NCI-H2029 (cell line): ENCODE data around the gene MYMK.

Experiments
- DNase-seq: peaks from one replicate; lab custom pipeline; 2025; lab: John Stamatoyannopoulos, UW

MYMK gene

GRCh38 chr9:133534346-133535291, 9.9 kb upstream of the MYMK start, which contains the start of gene ADAMTSL2:
Gene ADAMTSL2 (plus strand): TSS chr9:133534704. CDS start chr9:133536713, 2,009 bp downstream.
- DNase-seq: peak; percentile 79

- no peak for DNase-seq
Measured at GRCh38 chr9:133533857-133534256, 9.1 kb upstream of the MYMK start.

- peak; percentile 74 for DNase-seq
Measured at GRCh38 chr9:133532937-133533668, 8.3 kb upstream of the MYMK start.

- no peak for DNase-seq
Measured at GRCh38 chr9:133531293-133531692, 6.5 kb upstream of the MYMK start.

GRCh38 chr9:133529874-133530273, 5.1 kb upstream of the MYMK start:
- DNase-seq: no peak

GRCh38 chr9:133529457-133529856, 4.7 kb upstream of the MYMK start:
- no peak for DNase-seq

GRCh38 chr9:133528876-133529241, 4.1 kb upstream of the MYMK start:
- peak; percentile 81 for DNase-seq

- no peak for DNase-seq
Measured at GRCh38 chr9:133528001-133528875, 3.5 kb upstream of the MYMK start.

GRCh38 chr9:133527444-133527920, 2.7 kb upstream of the MYMK start:
- DNase-seq: no peak

- no peak for DNase-seq
Measured at GRCh38 chr9:133526721-133527321, 2.1 kb upstream of the MYMK start.

- DNase-seq: no peak
Measured at GRCh38 chr9:133525677-133526076, 918 bp upstream of the MYMK start.

- DNase-seq: no peak
Measured at GRCh38 chr9:133524146-133524545, 613 bp downstream of the MYMK start.

GRCh38 chr9:133523106-133523505, 1.7 kb downstream of the MYMK start:
- DNase-seq: no peak

- no peak for DNase-seq
Measured at GRCh38 chr9:133522073-133522910, 2.5 kb downstream of the MYMK start.

GRCh38 chr9:133521122-133522072, 3.4 kb downstream of the MYMK start:
- no peak for DNase-seq

- DNase-seq: no peak
Measured at GRCh38 chr9:133520121-133520835, 4.5 kb downstream of the MYMK start.

GRCh38 chr9:133519693-133520092, 5.1 kb downstream of the MYMK start:
- no peak for DNase-seq

GRCh38 chr9:133518706-133519449, 5.9 kb downstream of the MYMK start:
- DNase-seq: no peak
